Endothelial cell of umbilical vein (primary cell): Measurements from ENCODE around the gene MED29. TPM values are rescaled to one million over a fixed set of nuclear protein-coding genes. Genes with fewer than 3 reads are reported as not detected.

ENCODE experiments used
- BruUV-seq: library from RNA; stranded (reverse); fragments of 400-500 nt; replicated peaks from 2 replicates; lab custom pipeline; 2021; lab: Mats Ljungman, UMichigan
- CTCF ChIA-PET: fragments of 300-600, 350-600 bp; sonication (Branson Sonifier 250); formaldehyde crosslinking; loops from one replicate; lab custom pipeline; 2021; ENCODE audit warnings: antibody characterized with exemption, inconsistent platforms; lab: Charles Lee
- POLR2A ChIA-PET: fragments of 300-600, 350-600 bp; sonication (Branson Sonifier 250); formaldehyde crosslinking; loops from one replicate; lab custom pipeline; 2021; ENCODE audit warnings: antibody characterized with exemption, inconsistent platforms; lab: Charles Lee
- DNase-seq: peaks from one replicate; pipeline ENCODE4 v3.0.0-alpha.2; 2011; ENCODE audit warnings: low read depth, low spot score
- FAIRE-seq: peaks from 2 replicates; lab custom pipeline; 2011; peaks lifted over from hg19 to GRCh38; lab: Jason Lieb, UNC
- H2AFZ ChIP-seq: 2 replicates; pipeline ENCODE4 v1.6.0; 2012; ENCODE audit warnings: low read depth, low read length, control low read depth, inconsistent platforms
- H3K27ac ChIP-seq: 2 replicates; pipeline ENCODE4 v1.5.1; 2011; ENCODE audit warnings: low read depth, mild to moderate bottlenecking, control low read depth, low read length, moderate library complexity; ENCODE audit not compliant: insufficient read depth
- H3K27me3 ChIP-seq, 2 experiments: 2 replicates each; pipeline versions ENCODE4 v1.6.0 to v1.6.1; 2011; ENCODE audit warnings: low read length in 2 of 2, mixed read lengths in 1 of 2; ENCODE audit not compliant: control insufficient read depth in 2 of 2, insufficient read depth in 2 of 2
- H3K36me3 ChIP-seq, 2 experiments: 2 replicates in 1 of 2; 3 replicates in 1 of 2; pipeline ENCODE4 v1.5.1; 2011; ENCODE audit warnings: low read length in 2 of 2, mild to moderate bottlenecking in 1 of 2, moderate library complexity in 1 of 2; ENCODE audit not compliant: control insufficient read depth in 2 of 2, insufficient read depth in 2 of 2; ENCODE audit errors: extremely low read depth in 1 of 2
- H3K4me1 ChIP-seq: 3 replicates; pipeline ENCODE4 v1.5.1; 2011; ENCODE audit warnings: mild to moderate bottlenecking, low read length; ENCODE audit not compliant: control insufficient read depth, insufficient read depth; ENCODE audit errors: extremely low read depth
- H3K4me2 ChIP-seq: 2 replicates; pipeline ENCODE4 v1.6.1; 2011; ENCODE audit warnings: low read length, control low read depth, mixed read lengths; ENCODE audit not compliant: insufficient read depth
- H3K4me3 ChIP-seq, 3 experiments: fragments of 200-600 bp in 1 of 3; sonication (generic), shearing (Covaris generic) in 1 of 3; replicated peaks in 1 of 3; 2 replicates each; pipeline ENCODE4 v1.5.1; 2011 to 2016; ENCODE audit warnings: control low read depth in 3 of 3, low read length in 3 of 3, mild to moderate bottlenecking in 2 of 3, inconsistent platforms in 1 of 3, low read depth in 1 of 3, moderate library complexity in 1 of 3; ENCODE audit not compliant: insufficient read depth in 1 of 3
- H3K79me2 ChIP-seq: 2 replicates; pipeline ENCODE4 v1.6.0; 2012; ENCODE audit warnings: low read length, inconsistent platforms; ENCODE audit not compliant: control insufficient read depth, insufficient read depth
- H3K9ac ChIP-seq: replicated peaks from 2 replicates; pipeline ENCODE3; 2011; ENCODE audit warnings: low read length, control low read depth; ENCODE audit not compliant: insufficient read depth; ENCODE audit errors: extremely low read depth
- H3K9me1 ChIP-seq: replicated peaks from 3 replicates; pipeline ENCODE4 v1.6.0; 2011; ENCODE audit warnings: mild to moderate bottlenecking, low read length; ENCODE audit not compliant: control insufficient read depth, insufficient read depth; ENCODE audit errors: extremely low read depth
- H3K9me3 ChIP-seq: replicated peaks from 2 replicates; pipeline ENCODE4 v1.5.1; 2012; ENCODE audit warnings: low read length, inconsistent platforms; ENCODE audit not compliant: control insufficient read depth, insufficient read depth
- H4K20me1 ChIP-seq: replicated peaks from 2 replicates; pipeline ENCODE3; 2011; ENCODE audit warnings: mild to moderate bottlenecking, low read length; ENCODE audit not compliant: control insufficient read depth, insufficient read depth; ENCODE audit errors: extremely low read depth
- EZH2 ChIP-seq: IDR thresholded peaks from 2 replicates; pipeline ENCODE4 v1.6.1; 2012; ENCODE audit warnings: borderline replicate concordance, low read depth, mild to moderate bottlenecking, moderate library complexity, low read length, inconsistent platforms; ENCODE audit not compliant: severe bottlenecking
- FOS ChIP-seq: IDR thresholded peaks from 2 replicates; pipeline ENCODE4 v1.6.1; 2011; ENCODE audit warnings: mild to moderate bottlenecking, low read length, moderate library complexity, borderline replicate concordance; ENCODE audit not compliant: insufficient read depth
- GATA2 ChIP-seq: IDR thresholded peaks from 2 replicates; pipeline ENCODE4 v1.7.0; 2011; ENCODE audit warnings: low read depth, mild to moderate bottlenecking, moderate library complexity, mixed read lengths, low read length; ENCODE audit not compliant: insufficient read length, insufficient read depth
- JUN ChIP-seq: IDR thresholded peaks from 2 replicates; pipeline ENCODE4 v1.6.1; 2011; ENCODE audit warnings: borderline replicate concordance, low read depth; ENCODE audit not compliant: insufficient read length, insufficient read depth
- MYC ChIP-seq: IDR thresholded peaks from one replicate; pipeline ENCODE4 v1.6.1; 2011; ENCODE audit warnings: mild to moderate bottlenecking, low read depth, low read length
- POLR2A ChIP-seq: IDR thresholded peaks from 2 replicates; pipeline ENCODE4 v1.6.1; 2012; ENCODE audit warnings: low read depth, mild to moderate bottlenecking, control low read depth, low read length
- POLR2AphosphoS5 ChIP-seq: IDR thresholded peaks from 2 replicates; pipeline ENCODE4 v1.6.1; 2012; ENCODE audit warnings: low read depth, mild to moderate bottlenecking, control low read depth, low read length, moderate library complexity; ENCODE audit not compliant: insufficient read depth
- dilution Hi-C: fragments of 300-500 bp; cut with MboI; formaldehyde crosslinking; loops from one replicate; pipeline ENCODE4 v1.15.0; 2019; ENCODE audit warnings: low sequenced_read_pairs; ENCODE audit not compliant: extremely low pct_ligation_motif_present
- intact Hi-C: fragments of 100-400 bp; cut with micrococcal nuclease; formaldehyde crosslinking; loops from one replicate; pipeline ENCODE4 v1.10.0; 2022
- polyA plus RNA-seq, 4 experiments: library from polyadenylated mRNA; depleted of rRNA in 3 of 4; stranded (reverse) in 3 of 4; unstranded in 1 of 4; fragments of >200 nt; gene quantifications; 2 replicates each; pipeline versions ENCODE4 v1.2.1 to v1.2.3, GENCODE V29; 2011 to 2012; ENCODE audit warnings: missing spikeins in 1 of 4
- total RNA-seq: library from RNA; stranded (reverse); gene quantifications from 2 replicates; pipeline ENCODE4 v1.2.3, GENCODE V29; 2021
- TF ChIP-seq, protein P1 (sequence below): IDR thresholded peaks from 2 replicates; pipeline ENCODE4 v1.6.1; 2011; ENCODE audit not compliant: insufficient read depth, insufficient read length
- TF ChIP-seq, protein P2 (sequence below), 2 donors: IDR thresholded peaks; 1 replicate in 1 of 2; 2 replicates in 1 of 2; pipeline ENCODE4 v1.5.1; 2011; ENCODE audit warnings: low read length in 2 of 2, mild to moderate bottlenecking in 2 of 2, moderate library complexity in 2 of 2, control low read depth in 1 of 2, inconsistent platforms in 1 of 2, low read depth in 1 of 2; ENCODE audit not compliant: insufficient read depth in 1 of 2; ENCODE audit errors: extremely low read depth in 1 of 2

The MED29 gene
- total and polyA plus RNA-seq, 2 donors (not counting 3 experiments of a cell fraction or from before 2014, with no cell fraction given), result 25.5 to 50.4 TPM

DNA sequence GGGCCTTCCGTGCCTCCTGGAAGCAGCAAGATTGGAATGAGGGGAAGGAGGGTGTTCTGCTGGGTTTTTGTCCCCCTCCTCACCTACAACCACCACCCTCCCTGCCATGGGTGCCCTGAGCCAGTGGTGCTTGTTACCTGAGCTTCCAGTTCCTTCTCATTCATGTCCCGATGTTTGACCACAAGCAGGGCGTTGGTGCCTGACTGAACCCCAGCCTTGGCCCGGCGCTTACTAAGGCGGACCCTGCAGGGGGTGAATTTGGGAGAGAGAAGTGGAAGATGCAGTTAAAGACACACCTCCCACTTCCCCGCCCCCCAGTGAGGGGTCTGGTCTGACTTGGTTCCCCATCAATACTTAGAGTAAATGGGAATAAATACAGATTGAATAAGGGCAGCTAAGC lies 4.6 kb upstream of the MED29 start:
- ChIA-PET CTCF (interaction anchor here (0.9 to 1.1 kb wide), 3 partner anchors 11 to 24 kb away, joined by 4 read pairs; no protein-coding TSS in a partner anchor), POLR2A (no interaction called here)
- no peak for DNase-seq
- no TSS peak for BruUV-seq
- Histone ChIP-seq H3K36me3 (peaks cover 7 to 48% of the 10 kb centered on the region in 2 experiments), H3K9me3 (no peaks in the 10 kb centered on the region), H2AFZ (no peak overlapping the region), H4K20me1 (no peaks in the 10 kb centered on the region), H3K4me2 (no peak overlapping the region), H3K4me3 (no peak overlapping the region), H3K4me1 (peaks cover 5% of the 10 kb centered on the region), H3K9ac (no peak overlapping the region), H3K27me3 (no peaks in the 10 kb centered on the region), H3K27ac (no peak overlapping the region), H3K9me1 (no peaks in the 10 kb centered on the region), H3K79me2 (peaks cover 7% of the 10 kb centered on the region)
- no peak for FAIRE-seq
- TF ChIP-seq MYC (no peak), JUN (no peak), POLR2AphosphoS5 (no peak), EZH2 (no peak), POLR2A (no peak), GATA2 (no peak), FOS (no peak)
- TF ChIP-seq, protein P1, sequence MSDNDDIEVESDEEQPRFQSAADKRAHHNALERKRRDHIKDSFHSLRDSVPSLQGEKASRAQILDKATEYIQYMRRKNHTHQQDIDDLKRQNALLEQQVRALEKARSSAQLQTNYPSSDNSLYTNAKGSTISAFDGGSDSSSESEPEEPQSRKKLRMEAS, result no peak
- TF ChIP-seq, protein P2, sequence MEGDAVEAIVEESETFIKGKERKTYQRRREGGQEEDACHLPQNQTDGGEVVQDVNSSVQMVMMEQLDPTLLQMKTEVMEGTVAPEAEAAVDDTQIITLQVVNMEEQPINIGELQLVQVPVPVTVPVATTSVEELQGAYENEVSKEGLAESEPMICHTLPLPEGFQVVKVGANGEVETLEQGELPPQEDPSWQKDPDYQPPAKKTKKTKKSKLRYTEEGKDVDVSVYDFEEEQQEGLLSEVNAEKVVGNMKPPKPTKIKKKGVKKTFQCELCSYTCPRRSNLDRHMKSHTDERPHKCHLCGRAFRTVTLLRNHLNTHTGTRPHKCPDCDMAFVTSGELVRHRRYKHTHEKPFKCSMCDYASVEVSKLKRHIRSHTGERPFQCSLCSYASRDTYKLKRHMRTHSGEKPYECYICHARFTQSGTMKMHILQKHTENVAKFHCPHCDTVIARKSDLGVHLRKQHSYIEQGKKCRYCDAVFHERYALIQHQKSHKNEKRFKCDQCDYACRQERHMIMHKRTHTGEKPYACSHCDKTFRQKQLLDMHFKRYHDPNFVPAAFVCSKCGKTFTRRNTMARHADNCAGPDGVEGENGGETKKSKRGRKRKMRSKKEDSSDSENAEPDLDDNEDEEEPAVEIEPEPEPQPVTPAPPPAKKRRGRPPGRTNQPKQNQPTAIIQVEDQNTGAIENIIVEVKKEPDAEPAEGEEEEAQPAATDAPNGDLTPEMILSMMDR (IDR thresholded peaks at IDR 0.05; ENCODE audit: extremely low read depth in 1 of 2, insufficient read depth in 1 of 2, low read depth in 1 of 2, low read length in 2 of 2), result no peak
- intact Hi-C loops (no loop called here), dilution Hi-C loops (no loop called here)
